ENCODE measurements around the gene OMP.

- no peak for TF ChIP-seq CTCF (conservative IDR thresholded peaks at IDR 0.05; ENCODE audit: low read length)
- TF ChIP-seq EZH2phosphoT487 (IDR thresholded peaks at IDR 0.05; ENCODE audit: borderline replicate concordance, low read depth, low read length): no peak
Observed at GRCh38 chr11:77131560-77131959, 28.9 kb downstream of the OMP start.

All from OCI-LY7 (cell line).